Colon (tissue), 2 donors: Measurements from ENCODE around the gene RGPD6.
"Not testable (repeated sequence)": the region's sequence is repeated elsewhere in the genome, so short reads cannot be mapped to it uniquely, and the experiment has no call there.

Experiments
- FAIRE-seq: peaks from 2 replicates; lab custom pipeline; 2012; peaks lifted over from hg19 to GRCh38; lab: Jason Lieb, UNC
- donor health status: control.
- donor health status: control.

Gene RGPD6

DNA sequence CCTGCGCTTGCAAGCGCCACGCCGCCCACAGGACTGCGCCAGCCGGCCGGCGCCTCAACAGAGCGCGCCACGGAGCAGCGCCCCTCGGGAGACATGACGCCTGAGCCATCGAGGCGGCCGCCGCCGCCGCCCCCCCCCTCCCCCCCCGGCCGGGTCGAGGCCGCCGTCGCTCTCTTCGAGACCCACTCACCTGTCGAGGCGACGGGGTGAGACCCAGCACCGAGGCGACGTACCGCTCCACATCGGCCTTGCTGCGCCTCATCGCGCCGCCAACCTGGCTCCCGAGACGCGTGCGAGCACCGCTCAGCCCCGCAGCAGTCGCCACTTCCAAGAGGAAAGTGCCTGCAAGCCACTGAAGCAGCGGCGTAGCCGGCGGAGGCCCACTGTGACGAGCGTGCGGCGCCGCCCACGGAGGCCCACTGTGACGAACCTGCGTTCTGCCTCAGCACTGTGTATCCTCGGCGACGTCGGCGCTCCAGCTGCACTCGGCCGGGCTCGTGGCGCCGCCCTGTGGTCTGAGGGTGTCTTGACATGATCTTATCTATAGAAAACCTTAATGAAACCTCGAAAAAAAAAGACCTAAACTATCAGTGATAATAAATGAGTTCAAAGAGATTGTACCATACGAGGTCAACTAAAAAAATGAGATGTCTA is at the start of gene RGPD6:
TSS of gene RGPD6 (minus strand) at position 460 of the 654 bp plus-strand sequence. CDS start at position 262, 198 bp downstream.
- peak; percentile 92 for FAIRE-seq

DNA sequence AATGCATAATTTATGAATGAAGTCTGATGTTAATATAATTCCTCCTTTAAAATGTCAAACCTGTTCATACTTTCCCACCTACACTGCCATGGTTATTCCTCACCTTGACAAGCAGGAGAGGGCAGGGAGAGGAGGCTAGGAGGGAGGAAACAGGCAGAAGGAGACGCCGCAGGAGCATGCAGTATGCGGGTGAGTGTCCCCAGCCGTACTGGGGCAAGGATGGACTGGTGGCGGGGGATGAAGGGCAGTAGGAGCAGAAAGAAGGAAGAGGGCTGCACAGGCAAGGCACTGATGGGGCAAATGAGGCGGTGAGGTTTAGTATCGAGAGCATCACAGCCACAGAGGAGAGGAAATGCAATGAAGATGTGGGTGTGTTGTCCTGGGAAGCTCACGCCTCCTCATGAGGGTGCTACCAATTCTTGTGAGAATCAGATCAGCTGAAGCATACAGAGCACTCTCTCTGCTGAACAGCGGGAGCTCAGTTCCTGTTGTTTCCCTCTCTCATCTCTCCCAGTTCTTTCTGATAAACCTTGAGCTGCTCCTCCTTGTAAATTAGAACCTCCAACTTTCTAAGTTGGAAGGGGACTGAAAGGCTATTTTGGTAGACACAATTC is 42.4 kb upstream of the RGPD6 start:
- FAIRE-seq, result not testable (repeated sequence)

DNA sequence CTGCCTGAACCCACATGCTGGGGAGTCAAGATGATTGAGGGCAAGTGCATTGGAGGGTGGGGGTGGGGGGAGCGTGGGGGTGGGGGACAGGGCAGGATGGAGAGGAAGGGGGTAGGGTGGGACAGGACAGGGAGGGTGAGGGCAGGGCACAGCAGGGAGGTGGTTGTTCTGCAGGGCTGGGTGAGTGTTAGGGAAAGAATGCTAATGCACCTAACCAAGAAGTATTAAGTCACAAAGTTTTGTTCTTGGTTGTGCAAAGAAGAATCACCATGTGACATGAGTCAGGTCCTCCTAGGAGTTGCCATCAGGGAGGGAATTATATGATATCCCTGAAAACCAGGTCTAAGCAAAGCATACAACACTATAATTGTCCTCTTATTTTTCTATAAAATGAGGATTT is 36.9 kb upstream of the RGPD6 start:
- not testable (repeated sequence) for FAIRE-seq

DNA sequence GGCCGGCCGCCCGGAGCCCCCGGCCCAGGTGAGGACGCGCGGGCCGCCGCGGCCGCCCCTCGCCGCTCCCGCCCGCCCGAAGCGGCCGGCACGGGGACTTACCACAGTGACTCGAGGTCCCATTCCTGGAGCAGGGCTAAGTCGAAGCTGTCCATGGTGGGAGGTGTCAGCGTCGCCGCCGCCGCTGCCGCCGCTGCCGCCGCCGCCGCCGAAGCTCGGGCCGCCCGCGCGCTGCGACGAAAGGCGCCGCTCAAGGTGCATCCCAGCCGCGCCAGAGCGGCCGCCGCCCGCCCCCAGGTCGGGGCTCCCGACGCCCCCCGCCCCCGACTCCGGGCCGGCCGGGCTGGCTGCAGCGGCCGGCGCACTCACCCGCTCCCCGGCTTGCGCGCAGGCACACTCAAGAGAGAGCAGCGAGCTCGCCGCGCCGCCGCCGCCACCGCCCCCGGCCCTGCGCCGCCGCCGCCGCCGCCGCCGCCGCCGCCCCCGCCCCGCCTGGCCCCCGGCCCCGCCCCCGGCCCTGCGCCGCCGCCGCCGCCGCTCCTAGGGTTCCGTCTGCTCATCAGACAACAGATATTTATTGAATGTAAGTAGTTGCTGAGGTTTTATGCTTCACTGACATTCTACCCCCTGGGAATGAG is 33.7 kb upstream of the RGPD6 start:
- FAIRE-seq, result not testable (repeated sequence)

DNA sequence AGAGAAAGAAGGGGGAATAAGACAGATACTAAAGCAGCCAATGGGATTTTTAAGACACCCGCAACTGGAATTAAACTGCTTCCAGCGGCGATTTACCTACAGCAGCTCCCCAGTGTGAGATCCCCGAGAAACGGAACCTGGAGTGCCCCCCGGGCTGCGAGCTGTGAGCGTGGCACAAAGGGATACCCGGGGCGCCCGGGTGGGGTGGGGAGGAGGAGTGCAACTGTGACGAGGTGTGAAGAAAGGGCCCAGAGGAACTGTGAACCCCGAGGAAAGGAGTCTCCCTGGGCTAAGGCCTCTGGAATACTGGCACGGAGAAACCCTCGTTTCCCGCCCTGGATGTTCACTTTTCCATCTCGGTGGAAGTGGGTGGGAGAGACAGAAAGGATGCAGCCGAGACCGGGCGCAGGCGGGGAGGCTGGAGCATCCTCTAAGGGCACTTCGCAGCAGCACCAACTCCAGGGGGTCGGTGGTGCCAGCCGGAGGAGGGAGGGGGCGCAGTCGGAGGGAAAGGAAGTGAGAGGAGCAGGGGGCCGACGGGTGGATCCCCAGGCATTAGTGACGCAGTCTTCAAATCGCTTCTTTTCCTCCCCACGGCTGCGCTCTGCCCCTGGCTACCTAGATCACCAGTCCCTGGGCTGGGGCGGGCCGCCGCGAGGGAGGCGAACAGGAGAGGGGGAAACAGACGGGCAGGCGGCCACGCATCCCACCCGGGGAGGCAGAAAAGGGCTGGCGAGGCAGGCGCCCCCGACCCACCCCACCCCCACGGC is 33.0 kb upstream of the RGPD6 start:
- not testable (repeated sequence) for FAIRE-seq

DNA sequence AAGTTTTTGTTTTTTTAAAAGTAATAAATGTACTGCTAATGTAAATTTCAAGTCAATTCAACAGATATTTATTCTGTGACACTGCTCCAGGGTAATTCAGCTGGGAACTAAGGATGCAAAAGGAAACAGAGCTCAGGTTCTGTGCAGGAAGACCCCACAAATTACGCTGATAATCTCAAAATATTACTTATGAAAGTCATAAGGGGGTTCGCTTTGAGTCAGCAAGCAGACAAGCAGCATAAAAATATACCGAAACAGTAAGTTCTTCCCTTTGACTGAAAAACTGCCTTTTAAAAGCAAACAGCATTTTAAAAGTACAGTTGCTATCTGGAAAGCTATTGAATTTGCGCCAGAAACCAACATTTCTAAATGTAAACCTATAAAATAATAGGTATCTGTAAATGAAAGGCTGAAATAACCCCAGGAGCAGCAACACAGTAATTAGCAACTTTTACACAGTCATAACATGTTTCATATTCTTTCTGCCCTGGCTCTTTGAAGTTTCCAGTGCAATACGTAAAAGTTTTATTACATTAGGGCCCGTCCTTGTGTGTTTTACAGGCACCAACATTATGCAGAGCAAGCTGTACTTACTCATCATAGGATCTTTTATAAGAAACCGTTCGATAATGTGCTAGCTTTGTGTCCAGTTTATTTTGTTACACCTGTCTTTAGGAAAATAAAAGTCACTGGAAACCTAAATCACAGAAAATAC is 31.9 kb upstream of the RGPD6 start:
- not testable (repeated sequence) for FAIRE-seq

DNA sequence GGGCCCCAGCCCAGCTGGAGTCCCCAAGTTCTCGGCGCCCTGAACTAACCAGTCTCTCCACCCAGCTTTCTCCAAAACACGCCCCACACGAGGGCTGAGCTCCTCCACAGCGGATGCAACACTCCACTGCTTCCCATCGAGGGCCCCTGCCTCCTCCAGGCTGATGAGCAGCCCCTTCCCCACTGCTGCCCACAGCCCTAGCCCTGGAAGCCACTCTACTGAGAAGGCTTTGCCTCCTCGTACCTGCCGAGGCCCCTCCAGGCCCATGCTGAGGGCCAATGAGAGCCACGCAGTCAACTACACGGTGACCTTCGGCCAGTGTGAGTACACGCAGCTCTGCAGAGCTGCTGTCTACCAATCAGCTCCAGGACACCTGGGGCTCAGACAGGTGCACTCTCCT is 28.0 kb upstream of the RGPD6 start:
- not testable (repeated sequence) for FAIRE-seq

DNA sequence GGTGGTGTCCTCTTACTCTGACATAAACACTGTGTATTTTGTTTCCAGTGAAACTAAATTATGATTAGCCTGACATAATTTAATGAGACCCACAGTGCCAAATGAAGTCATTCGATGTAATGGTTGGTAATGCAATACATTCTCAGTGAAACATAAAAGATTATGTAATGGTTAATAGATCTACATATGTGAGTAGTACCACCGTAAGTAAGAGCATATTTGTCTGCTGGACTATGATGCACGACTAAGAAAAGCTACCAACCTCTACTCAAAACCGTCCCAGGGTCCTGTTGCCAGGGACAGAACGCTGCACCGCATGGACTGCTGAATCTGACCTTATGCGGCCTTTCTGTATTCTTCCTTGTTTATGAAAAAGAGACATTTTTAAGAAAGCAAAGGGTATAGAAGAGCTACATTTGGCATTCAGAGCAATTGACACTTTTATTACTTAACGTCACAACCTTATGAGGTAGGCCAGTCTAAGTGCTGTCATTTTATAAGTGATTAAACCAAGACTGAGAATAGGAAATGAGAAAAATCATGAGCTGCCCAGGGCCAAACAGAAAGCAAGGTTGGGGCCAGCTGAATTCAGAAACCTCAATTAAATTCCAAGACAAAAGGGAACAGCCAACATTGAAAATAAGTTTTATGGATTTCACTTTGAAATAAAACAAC is 27.0 kb upstream of the RGPD6 start:
- not testable (repeated sequence) for FAIRE-seq

DNA sequence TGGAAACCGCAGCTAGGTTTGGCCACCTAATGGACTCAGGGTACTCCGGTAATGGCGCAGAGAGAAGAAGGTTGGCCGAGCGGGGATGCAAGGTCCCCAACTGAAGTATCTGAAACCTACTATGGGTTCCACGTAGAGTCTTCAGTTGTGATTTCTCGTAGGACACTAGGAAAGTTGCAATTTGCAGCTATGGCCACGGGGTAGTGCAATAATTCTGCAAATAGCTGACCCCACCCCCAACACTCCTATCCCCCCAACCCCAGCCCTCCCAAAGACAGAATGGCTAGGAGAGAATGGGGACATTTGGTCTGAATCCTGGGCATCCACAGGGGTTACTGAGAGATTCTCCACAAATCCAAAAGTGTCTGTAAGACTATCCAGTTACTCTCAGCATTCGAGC is 25.1 kb upstream of the RGPD6 start:
- not testable (repeated sequence) for FAIRE-seq

DNA sequence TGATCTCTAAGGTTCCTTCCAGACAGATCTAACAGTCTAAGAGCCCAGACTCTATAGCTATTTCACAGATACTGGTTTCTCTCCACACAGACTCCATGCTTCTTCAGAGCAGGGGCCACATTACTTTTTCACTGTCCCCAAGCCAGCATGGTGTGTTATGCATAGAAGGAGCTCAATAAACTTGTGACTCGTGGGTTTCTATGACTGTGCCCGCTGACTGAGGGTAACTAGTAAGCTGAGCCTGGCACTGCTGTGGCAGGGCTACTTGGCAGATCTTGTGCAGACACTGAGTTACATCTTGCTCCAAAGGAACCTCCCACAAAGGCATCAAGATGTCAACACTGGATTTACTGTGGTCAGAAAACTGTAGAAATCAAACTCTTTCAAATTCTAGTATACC is 15.0 kb upstream of the RGPD6 start:
- FAIRE-seq, result not testable (repeated sequence)

DNA sequence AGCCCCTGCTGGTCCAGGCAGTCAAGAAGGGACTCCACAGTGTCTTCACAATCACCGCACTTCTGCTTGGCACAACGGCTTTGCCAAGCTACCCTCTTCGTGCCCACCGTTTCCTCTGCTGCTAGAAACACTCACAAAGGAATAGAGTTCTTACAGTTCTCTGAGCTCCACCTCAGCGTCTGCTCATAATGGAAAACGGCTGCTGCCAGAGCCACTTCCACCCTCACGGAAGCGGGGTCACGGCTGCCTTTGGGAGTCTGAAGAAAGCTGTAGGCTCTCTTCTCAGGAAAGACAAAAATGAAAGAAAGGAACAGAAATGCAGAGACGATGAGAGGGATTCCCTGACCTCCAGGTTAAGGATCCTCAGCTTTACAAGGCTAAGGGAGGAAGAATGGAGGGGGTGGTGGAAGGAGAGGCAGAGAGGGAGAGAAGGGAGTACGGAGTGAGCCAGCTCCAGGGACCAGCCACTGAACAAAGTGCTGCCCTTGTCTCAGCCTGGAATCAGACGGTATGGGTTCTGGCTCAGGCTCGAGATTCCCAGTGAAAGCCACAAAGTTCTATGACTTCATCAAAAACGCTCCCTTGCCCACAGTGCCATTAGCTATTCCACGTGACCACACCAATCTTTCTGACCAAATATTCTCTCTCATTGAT is 12.8 kb upstream of the RGPD6 start:
- FAIRE-seq, result not testable (repeated sequence)

DNA sequence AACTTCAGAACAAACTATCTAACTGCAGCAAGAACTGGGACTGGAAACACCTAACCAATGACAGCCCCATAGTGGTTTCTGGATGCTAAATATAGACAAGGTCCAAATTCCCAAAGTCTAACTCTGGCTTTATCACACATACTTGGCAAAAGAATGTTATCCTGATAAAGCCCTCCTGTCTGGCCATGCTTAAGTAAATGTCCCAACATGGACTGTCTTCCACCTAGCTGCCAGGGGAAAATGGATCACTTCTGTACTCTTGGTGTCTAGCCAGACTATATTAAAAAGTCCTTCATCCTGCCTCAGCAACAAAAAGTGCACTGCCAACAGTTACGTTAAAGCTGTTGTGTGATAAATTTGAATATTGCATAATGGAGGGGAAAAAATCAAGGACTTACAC is 11.5 kb upstream of the RGPD6 start:
- not testable (repeated sequence) for FAIRE-seq

DNA sequence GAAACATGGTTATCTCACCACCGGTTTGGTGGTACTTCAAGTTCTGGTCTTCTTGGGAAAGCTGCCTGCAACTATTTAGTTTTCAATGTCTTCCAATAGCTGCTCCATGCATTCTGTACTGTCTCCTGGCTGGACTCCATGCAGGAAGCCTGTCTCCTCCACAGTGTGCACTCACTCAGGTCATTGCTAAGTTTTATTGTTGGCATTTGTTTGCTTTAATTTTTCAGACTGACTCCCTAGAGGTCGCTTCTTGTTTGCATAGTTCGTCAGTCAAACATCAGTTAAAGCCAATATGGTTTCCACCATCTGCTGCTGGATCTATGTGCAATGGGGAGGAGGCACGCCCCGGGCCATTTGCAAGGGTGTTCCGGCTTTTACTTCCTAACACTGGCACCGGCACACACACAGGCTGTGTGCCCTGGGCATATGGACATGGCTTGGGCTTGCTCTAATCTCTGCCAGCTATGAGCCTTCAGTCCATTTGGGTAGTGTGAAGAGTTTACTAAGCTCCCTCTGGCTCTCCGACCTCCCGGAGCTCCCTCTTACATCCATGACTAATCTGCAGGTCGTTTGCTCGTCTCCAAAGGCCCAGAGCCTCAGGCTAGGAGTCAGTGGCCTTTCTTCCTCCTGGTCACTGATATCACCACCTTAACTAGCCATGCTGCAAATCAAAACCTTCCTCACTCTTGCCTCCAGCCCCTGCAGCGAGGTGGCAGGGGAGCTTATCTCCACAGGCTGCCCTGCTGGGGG is 2.4 kb upstream of the RGPD6 start:
- FAIRE-seq, result not testable (repeated sequence)

DNA sequence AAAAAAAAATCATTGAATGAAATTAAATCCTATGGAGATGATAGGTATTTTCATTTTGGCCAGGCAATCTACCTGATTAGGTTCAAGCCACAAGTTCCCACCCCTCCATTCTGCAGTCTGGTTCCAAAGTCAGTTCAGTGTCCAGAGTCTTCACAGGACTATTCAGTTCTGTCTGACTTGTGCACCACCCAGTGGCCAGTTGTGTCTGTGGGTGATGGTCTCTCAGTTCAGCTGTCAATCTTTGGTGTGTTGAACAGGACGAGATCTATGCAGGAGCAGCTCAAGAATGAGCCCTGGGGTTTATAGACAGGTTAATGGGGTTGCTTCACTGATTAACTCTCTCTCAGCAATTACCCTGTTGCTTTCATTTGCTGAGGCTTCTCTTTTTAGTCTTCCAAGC is 1.4 kb upstream of the RGPD6 start:
- not testable (repeated sequence) for FAIRE-seq

DNA sequence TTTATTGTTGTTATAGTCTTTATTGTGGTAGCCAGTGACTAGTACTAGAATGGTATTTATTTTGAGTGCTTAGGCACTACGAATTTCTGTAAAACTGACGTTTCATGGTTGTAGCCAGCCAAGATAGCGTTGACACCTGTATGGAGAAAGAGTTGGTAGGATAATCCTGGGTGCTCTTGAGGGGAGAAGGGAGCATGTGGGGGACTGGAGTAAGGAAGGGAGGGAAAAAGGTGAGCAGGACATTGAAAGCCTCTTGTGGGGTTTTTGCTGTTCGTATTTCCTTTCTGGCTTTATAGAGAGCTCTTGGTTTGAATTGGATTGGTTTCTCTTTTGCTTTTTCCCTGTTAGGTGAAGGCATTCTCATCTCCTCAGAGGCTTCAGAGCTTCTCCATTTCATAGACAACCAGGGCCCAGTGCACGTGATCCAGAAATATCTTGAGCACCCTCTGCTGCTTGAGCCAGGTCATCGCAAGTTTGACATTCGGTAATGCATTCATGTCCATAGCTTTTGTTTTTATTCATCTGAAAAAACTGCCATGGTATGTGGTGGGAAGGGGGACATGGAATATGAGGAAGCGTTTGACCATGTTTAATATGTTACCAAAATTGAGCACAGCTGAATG is 77.2 kb downstream of the RGPD6 start:
- FAIRE-seq, result not testable (repeated sequence)

DNA sequence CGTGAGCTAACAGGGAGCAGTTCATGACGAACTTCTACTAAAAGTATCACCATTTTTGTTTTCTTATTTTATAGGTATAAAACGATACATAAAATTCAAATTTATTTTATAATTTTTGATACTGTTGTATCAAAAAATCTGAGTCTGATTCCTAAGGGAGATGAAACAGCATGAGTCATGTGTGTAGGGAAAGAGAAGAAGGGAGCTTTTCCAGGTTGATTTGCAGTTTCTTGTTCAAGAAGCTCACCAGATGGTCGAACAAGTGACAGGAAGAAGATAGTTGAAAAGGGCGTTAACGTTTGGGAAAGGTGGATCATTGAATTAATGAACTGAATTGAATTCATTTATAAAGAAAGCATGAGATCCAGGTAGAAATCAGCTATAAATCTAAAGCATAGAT is 81.0 kb downstream of the RGPD6 start:
- FAIRE-seq, result not testable (repeated sequence)

DNA sequence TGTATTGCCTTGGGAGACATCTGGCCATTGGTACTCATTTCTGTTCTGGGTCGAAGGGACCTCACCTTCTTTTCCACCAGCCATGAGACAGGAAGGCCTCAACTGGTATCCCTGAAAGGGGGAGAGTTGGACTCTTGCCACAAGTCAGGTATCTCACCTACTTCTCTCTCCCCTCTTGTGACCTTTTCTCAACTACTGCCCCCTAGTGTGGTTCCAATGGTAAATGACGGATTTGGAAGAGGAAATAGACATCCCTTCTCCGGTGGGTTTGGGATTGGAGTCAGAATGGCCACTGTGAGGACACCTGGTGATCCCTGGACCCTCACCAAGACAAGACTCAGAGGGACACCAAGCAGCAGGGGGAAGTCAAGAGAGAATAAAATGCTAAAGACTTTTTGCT is 82.5 kb downstream of the RGPD6 start:
- FAIRE-seq, result not testable (repeated sequence)

DNA sequence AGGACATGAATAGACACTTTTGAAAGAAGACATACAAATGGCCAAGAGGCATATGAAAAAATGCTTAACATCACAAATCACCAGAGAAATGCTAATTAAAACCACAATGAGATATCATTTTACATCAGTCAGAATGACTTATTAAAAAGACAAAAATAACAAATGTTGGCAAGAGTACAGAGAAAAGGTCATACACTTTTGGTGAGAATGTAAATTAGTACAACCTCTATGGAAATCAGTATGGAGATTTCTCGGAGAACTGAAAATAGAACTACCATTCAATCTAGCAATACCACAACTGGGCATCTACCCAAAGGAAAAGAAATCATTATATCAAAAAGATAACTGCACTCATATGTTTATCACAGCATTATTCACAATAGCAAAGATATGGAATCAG is 88.0 kb downstream of the RGPD6 start:
- FAIRE-seq, result peak; percentile 93

DNA sequence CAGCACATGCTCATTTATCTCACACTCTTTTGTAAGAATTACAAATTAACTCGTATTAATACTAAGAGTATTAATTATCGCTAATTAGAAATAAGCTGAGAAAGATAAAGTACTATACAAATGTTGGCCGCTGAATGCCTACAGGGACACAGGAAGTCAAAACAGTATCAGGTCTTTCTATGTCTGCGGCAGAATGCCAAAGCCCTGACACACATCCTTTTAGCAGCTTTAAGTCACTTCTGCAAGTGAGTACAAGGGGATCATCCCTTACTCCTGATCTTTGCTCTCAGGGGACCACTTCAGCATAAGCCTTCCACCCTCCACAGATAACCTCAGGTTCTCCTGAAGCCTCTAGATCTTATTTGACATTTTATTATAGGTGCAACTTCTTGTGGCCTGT is 94.3 kb downstream of the RGPD6 start:
- not testable (repeated sequence) for FAIRE-seq

DNA sequence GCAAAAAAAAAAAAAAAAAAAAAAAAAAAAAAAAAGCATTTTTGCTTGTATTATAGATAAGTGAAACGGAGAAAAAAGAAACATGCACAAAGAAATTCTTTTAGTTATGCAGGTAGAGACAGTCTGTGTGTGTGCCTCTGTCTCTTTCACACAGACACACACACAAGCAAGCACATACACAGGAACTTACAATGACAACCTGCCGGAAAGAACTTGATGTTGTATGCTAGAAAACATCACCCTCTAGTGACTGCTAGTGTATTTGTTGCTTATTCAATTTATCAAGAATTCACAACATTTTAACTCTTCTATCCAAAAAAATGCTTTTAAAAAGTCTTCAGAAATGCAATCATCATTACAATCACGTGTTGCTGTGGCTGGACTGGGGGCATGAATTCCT is 95.8 kb downstream of the RGPD6 start:
- not testable (repeated sequence) for FAIRE-seq
